ENCODE data around the gene SMIM30. TPM values are rescaled to one million over a fixed set of nuclear protein-coding genes. Genes with fewer than 3 reads are reported as not detected.
A peak's percentile ranks its signal among the peaks of the same experiment; 100 is the strongest.

The SMIM30 gene
- total RNA-seq, 1 experiment from 2014 or later, result 47.9 TPM

- TF ChIP-seq, protein P1, sequence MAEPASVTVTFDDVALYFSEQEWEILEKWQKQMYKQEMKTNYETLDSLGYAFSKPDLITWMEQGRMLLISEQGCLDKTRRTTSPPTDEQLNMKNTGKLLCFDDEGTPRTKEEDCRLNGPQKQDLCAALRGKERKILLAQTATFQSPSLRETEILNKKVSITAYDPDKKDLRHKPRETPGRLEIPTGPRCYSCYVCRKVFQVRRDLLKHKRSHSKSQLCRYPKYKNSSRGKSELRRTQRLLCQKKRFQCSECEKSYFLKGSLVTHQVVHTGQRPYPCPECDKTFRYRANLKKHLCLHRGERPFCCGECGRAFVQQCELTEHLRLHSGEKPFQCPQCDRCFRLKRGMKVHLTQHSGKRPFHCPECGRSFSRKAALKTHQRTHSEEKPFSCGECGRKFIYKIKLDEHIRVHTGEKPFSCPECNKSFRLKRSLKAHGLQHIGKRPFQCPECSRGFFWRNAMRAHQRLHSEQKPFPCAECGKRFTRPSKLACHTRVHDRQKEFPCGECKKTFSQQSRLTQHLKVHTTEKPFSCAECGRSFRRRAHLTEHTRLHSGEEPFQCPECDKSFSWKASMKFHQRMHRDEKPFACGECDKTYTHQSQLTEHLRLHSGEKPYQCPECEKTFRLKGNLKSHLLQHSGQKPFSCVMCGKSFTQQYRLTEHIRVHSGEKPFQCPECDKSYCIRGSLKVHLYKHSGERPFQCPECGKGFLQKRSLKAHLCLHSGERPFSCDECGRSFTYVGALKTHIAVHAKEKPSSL (CRISPR knock-in tag; conservative IDR thresholded peaks at IDR 0.05), result no peak
- no peak for TF ChIP-seq IRF2 (CRISPR knock-in tag; IDR thresholded peaks at IDR 0.05; ENCODE audit: borderline replicate concordance, low read depth)
- TF ChIP-seq, protein P2, sequence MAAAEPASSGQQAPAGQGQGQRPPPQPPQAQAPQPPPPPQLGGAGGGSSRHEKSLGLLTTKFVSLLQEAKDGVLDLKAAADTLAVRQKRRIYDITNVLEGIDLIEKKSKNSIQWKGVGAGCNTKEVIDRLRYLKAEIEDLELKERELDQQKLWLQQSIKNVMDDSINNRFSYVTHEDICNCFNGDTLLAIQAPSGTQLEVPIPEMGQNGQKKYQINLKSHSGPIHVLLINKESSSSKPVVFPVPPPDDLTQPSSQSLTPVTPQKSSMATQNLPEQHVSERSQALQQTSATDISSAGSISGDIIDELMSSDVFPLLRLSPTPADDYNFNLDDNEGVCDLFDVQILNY (CRISPR knock-in tag; IDR thresholded peaks at IDR 0.05), result no peak
- no peak for TF ChIP-seq ZNF532 (CRISPR knock-in tag; IDR thresholded peaks at IDR 0.05; ENCODE audit: borderline replicate concordance)
- TF ChIP-seq ZNF423 (CRISPR knock-in tag; IDR thresholded peaks at IDR 0.05), result no peak
- TF ChIP-seq CBFB (CRISPR knock-in tag; IDR thresholded peaks at IDR 0.05; ENCODE audit: low read depth), result no peak
Observed at GRCh38 chr7:113100121-113100603, 18.2 kb downstream of the SMIM30 start (continued).

GRCh38 chr7:113099284-113099919 is 19.0 kb downstream of the SMIM30 start:
- no peaks in the 10 kb centered on the region for H3K9me3 Mint-ChIP-seq
- ChIA-PET POLR2A (interaction anchor here (1.2 to 1.3 kb wide), 2 partner anchors 13 to 159 kb away, joined by 3 to 4 read pairs; partner anchors contain the start of gene GPR85), CTCF (no interaction called here)
- no peaks in the 10 kb centered on the region for H3K36me3 Mint-ChIP-seq
- H3K4me3 Mint-ChIP-seq, result no peak overlapping the region
- peaks cover 7% of the 10 kb centered on the region for H3K4me1 Mint-ChIP-seq
- peak; percentile 88 for ATAC-seq
- H3K27me3 Mint-ChIP-seq (ENCODE audit: low read depth), result peaks cover 3% of the 10 kb centered on the region; the same call in 1 of the 2 replicates
- TF ChIP-seq, protein P2 (CRISPR knock-in tag; IDR thresholded peaks at IDR 0.05), result no peak
- TF ChIP-seq ZNF317 (CRISPR knock-in tag; IDR thresholded peaks at IDR 0.05; ENCODE audit: borderline replicate concordance, low read depth) (no peak), TCF7 (CRISPR knock-in tag; IDR thresholded peaks at IDR 0.05; ENCODE audit: low read depth) (no peak), EMX1 (CRISPR knock-in tag; IDR thresholded peaks at IDR 0.05) (no peak)
- H3K27ac Mint-ChIP-seq, result peak overlapping the region; percentile 28; the same call in 1 of the 2 replicates
- no peak for DNase-seq (ENCODE audit: low spot score)

- ChIA-PET CTCF (no interaction called here), POLR2A (no interaction called here)
- H3K36me3 Mint-ChIP-seq, result no peaks in the 10 kb centered on the region
- no peak overlapping the region for H3K4me3 Mint-ChIP-seq
- no peak overlapping the region for H3K27ac Mint-ChIP-seq
- no peak for ATAC-seq
- no peak for DNase-seq (ENCODE audit: low spot score)
- no peaks in the 10 kb centered on the region for H3K9me3 Mint-ChIP-seq
- H3K27me3 Mint-ChIP-seq (ENCODE audit: low read depth), result peaks cover 8% of the 10 kb centered on the region; the same call in 1 of the 2 replicates
- peaks cover 6% of the 10 kb centered on the region for H3K4me1 Mint-ChIP-seq
- no peak for TF ChIP-seq ZNF512 (CRISPR knock-in tag; IDR thresholded peaks at IDR 0.05; ENCODE audit: borderline replicate concordance)
- no peak for TF ChIP-seq CBFB (CRISPR knock-in tag; IDR thresholded peaks at IDR 0.05; ENCODE audit: low read depth)
- TF ChIP-seq ZNF263 (CRISPR knock-in tag; IDR thresholded peaks at IDR 0.05; ENCODE audit: low read depth), result no peak
- TF ChIP-seq TP53 (CRISPR knock-in tag; IDR thresholded peaks at IDR 0.05), result no peak
- no peak for TF ChIP-seq JUN (CRISPR knock-in tag; IDR thresholded peaks at IDR 0.05)
- no peak for TF ChIP-seq NFYB (CRISPR knock-in tag; conservative IDR thresholded peaks at IDR 0.05; ENCODE audit: low read depth)
- no peak for TF ChIP-seq ZNF121 (CRISPR knock-in tag; IDR thresholded peaks at IDR 0.05)
- TF ChIP-seq, protein P3, sequence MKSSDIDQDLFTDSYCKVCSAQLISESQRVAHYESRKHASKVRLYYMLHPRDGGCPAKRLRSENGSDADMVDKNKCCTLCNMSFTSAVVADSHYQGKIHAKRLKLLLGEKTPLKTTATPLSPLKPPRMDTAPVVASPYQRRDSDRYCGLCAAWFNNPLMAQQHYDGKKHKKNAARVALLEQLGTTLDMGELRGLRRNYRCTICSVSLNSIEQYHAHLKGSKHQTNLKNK (CRISPR knock-in tag; IDR thresholded peaks at IDR 0.05), result no peak
- TF ChIP-seq STAT6 (CRISPR knock-in tag; conservative IDR thresholded peaks at IDR 0.05; ENCODE audit: low read depth), result no peak
Observed at GRCh38 chr7:113094517-113095249, 23.7 kb downstream of the SMIM30 start.
